ENCODE results near the gene ORC5.

GRCh38 chr7:104206841-104207240 is 972 bp downstream of the ORC5 start:
- no peak for TF ChIP-seq CTCF (conservative IDR thresholded peaks at IDR 0.05)
- no peak for TF ChIP-seq ZFX (IDR thresholded peaks at IDR 0.05)
